Endothelial cell of umbilical vein (primary cell): ENCODE data around the gene SUGP1. TPM values are rescaled to one million over a fixed set of nuclear protein-coding genes. Genes with fewer than 3 reads are reported as not detected.

Source experiments
- BruUV-seq: library from RNA; stranded (reverse); fragments of 400-500 nt; replicated peaks from 2 replicates; lab custom pipeline; 2021; lab: Mats Ljungman, UMichigan
- CTCF ChIA-PET: fragments of 300-600, 350-600 bp; sonication (Branson Sonifier 250); formaldehyde crosslinking; loops from one replicate; lab custom pipeline; 2021; ENCODE audit warnings: antibody characterized with exemption, inconsistent platforms; lab: Charles Lee
- POLR2A ChIA-PET: fragments of 300-600, 350-600 bp; sonication (Branson Sonifier 250); formaldehyde crosslinking; loops from one replicate; lab custom pipeline; 2021; ENCODE audit warnings: antibody characterized with exemption, inconsistent platforms; lab: Charles Lee
- DNase-seq: peaks from one replicate; pipeline ENCODE4 v3.0.0-alpha.2; 2011; ENCODE audit warnings: low read depth, low spot score
- FAIRE-seq: peaks from 2 replicates; lab custom pipeline; 2011; peaks lifted over from hg19 to GRCh38; lab: Jason Lieb, UNC
- H2AFZ ChIP-seq: 2 replicates; pipeline ENCODE4 v1.6.0; 2012; ENCODE audit warnings: low read depth, low read length, control low read depth, inconsistent platforms
- H3K27ac ChIP-seq: 2 replicates; pipeline ENCODE4 v1.5.1; 2011; ENCODE audit warnings: low read depth, mild to moderate bottlenecking, control low read depth, low read length, moderate library complexity; ENCODE audit not compliant: insufficient read depth
- H3K27me3 ChIP-seq, 2 experiments: 2 replicates each; pipeline versions ENCODE4 v1.6.0 to v1.6.1; 2011; ENCODE audit warnings: low read length in 2 of 2, mixed read lengths in 1 of 2; ENCODE audit not compliant: control insufficient read depth in 2 of 2, insufficient read depth in 2 of 2
- H3K36me3 ChIP-seq, 2 experiments: 2 replicates in 1 of 2; 3 replicates in 1 of 2; pipeline ENCODE4 v1.5.1; 2011; ENCODE audit warnings: low read length in 2 of 2, mild to moderate bottlenecking in 1 of 2, moderate library complexity in 1 of 2; ENCODE audit not compliant: control insufficient read depth in 2 of 2, insufficient read depth in 2 of 2; ENCODE audit errors: extremely low read depth in 1 of 2
- H3K4me1 ChIP-seq: 3 replicates; pipeline ENCODE4 v1.5.1; 2011; ENCODE audit warnings: mild to moderate bottlenecking, low read length; ENCODE audit not compliant: control insufficient read depth, insufficient read depth; ENCODE audit errors: extremely low read depth
- H3K4me2 ChIP-seq: 2 replicates; pipeline ENCODE4 v1.6.1; 2011; ENCODE audit warnings: low read length, control low read depth, mixed read lengths; ENCODE audit not compliant: insufficient read depth
- H3K4me3 ChIP-seq, 3 experiments: fragments of 200-600 bp in 1 of 3; sonication (generic), shearing (Covaris generic) in 1 of 3; replicated peaks in 1 of 3; 2 replicates each; pipeline ENCODE4 v1.5.1; 2011 to 2016; ENCODE audit warnings: control low read depth in 3 of 3, low read length in 3 of 3, mild to moderate bottlenecking in 2 of 3, inconsistent platforms in 1 of 3, low read depth in 1 of 3, moderate library complexity in 1 of 3; ENCODE audit not compliant: insufficient read depth in 1 of 3
- H3K79me2 ChIP-seq: 2 replicates; pipeline ENCODE4 v1.6.0; 2012; ENCODE audit warnings: low read length, inconsistent platforms; ENCODE audit not compliant: control insufficient read depth, insufficient read depth
- H3K9ac ChIP-seq: replicated peaks from 2 replicates; pipeline ENCODE3; 2011; ENCODE audit warnings: low read length, control low read depth; ENCODE audit not compliant: insufficient read depth; ENCODE audit errors: extremely low read depth
- H3K9me1 ChIP-seq: replicated peaks from 3 replicates; pipeline ENCODE4 v1.6.0; 2011; ENCODE audit warnings: mild to moderate bottlenecking, low read length; ENCODE audit not compliant: control insufficient read depth, insufficient read depth; ENCODE audit errors: extremely low read depth
- H3K9me3 ChIP-seq: replicated peaks from 2 replicates; pipeline ENCODE4 v1.5.1; 2012; ENCODE audit warnings: low read length, inconsistent platforms; ENCODE audit not compliant: control insufficient read depth, insufficient read depth
- H4K20me1 ChIP-seq: replicated peaks from 2 replicates; pipeline ENCODE3; 2011; ENCODE audit warnings: mild to moderate bottlenecking, low read length; ENCODE audit not compliant: control insufficient read depth, insufficient read depth; ENCODE audit errors: extremely low read depth
- CTCF ChIP-seq, 2 donors: IDR thresholded peaks; 1 replicate in 1 of 2; 2 replicates in 1 of 2; pipeline ENCODE4 v1.5.1; 2011; ENCODE audit warnings: low read length in 2 of 2, mild to moderate bottlenecking in 2 of 2, moderate library complexity in 2 of 2, control low read depth in 1 of 2, inconsistent platforms in 1 of 2, low read depth in 1 of 2; ENCODE audit not compliant: insufficient read depth in 1 of 2; ENCODE audit errors: extremely low read depth in 1 of 2
- EZH2 ChIP-seq: IDR thresholded peaks from 2 replicates; pipeline ENCODE4 v1.6.1; 2012; ENCODE audit warnings: borderline replicate concordance, low read depth, mild to moderate bottlenecking, moderate library complexity, low read length, inconsistent platforms; ENCODE audit not compliant: severe bottlenecking
- FOS ChIP-seq: IDR thresholded peaks from 2 replicates; pipeline ENCODE4 v1.6.1; 2011; ENCODE audit warnings: mild to moderate bottlenecking, low read length, moderate library complexity, borderline replicate concordance; ENCODE audit not compliant: insufficient read depth
- GATA2 ChIP-seq: IDR thresholded peaks from 2 replicates; pipeline ENCODE4 v1.7.0; 2011; ENCODE audit warnings: low read depth, mild to moderate bottlenecking, moderate library complexity, mixed read lengths, low read length; ENCODE audit not compliant: insufficient read length, insufficient read depth
- JUN ChIP-seq: IDR thresholded peaks from 2 replicates; pipeline ENCODE4 v1.6.1; 2011; ENCODE audit warnings: borderline replicate concordance, low read depth; ENCODE audit not compliant: insufficient read length, insufficient read depth
- MAX ChIP-seq: IDR thresholded peaks from 2 replicates; pipeline ENCODE4 v1.6.1; 2011; ENCODE audit not compliant: insufficient read depth, insufficient read length
- MYC ChIP-seq: IDR thresholded peaks from one replicate; pipeline ENCODE4 v1.6.1; 2011; ENCODE audit warnings: mild to moderate bottlenecking, low read depth, low read length
- POLR2A ChIP-seq: IDR thresholded peaks from 2 replicates; pipeline ENCODE4 v1.6.1; 2012; ENCODE audit warnings: low read depth, mild to moderate bottlenecking, control low read depth, low read length
- POLR2AphosphoS5 ChIP-seq: IDR thresholded peaks from 2 replicates; pipeline ENCODE4 v1.6.1; 2012; ENCODE audit warnings: low read depth, mild to moderate bottlenecking, control low read depth, low read length, moderate library complexity; ENCODE audit not compliant: insufficient read depth
- dilution Hi-C: fragments of 300-500 bp; cut with MboI; formaldehyde crosslinking; loops from one replicate; pipeline ENCODE4 v1.15.0; 2019; ENCODE audit warnings: low sequenced_read_pairs; ENCODE audit not compliant: extremely low pct_ligation_motif_present
- intact Hi-C: fragments of 100-400 bp; cut with micrococcal nuclease; formaldehyde crosslinking; loops from one replicate; pipeline ENCODE4 v1.10.0; 2022
- polyA plus RNA-seq, 4 experiments: library from polyadenylated mRNA; depleted of rRNA in 3 of 4; stranded (reverse) in 3 of 4; unstranded in 1 of 4; fragments of >200 nt; gene quantifications; 2 replicates each; pipeline versions ENCODE4 v1.2.1 to v1.2.3, GENCODE V29; 2011 to 2012; ENCODE audit warnings: missing spikeins in 1 of 4
- total RNA-seq: library from RNA; stranded (reverse); gene quantifications from 2 replicates; pipeline ENCODE4 v1.2.3, GENCODE V29; 2021

The SUGP1 gene
- total and polyA plus RNA-seq, 2 donors (not counting 3 experiments of a cell fraction or from before 2014, with no cell fraction given): 41.0 to 64.7 TPM

DNA sequence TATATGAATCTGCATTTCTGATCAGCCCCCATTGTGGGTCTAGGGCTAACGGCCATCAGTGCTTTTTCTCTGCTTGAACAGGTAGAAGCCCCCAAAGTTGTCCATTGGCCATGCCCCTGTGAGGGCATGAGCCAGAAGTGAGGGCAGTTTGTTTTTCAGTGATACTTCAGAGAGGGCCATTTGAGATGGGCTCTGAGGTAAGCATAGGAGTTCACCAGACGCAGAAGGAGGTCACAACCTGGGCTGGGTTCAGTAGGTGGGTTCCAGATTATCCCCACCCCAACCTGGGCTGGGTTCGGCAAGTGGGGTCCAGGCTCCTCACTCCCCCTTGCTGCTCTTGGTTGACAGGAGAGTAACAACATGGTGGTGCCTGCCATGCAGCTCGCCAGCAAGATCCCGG, 33.7 kb upstream of the SUGP1 start:
- FAIRE-seq (no peak), DNase-seq (no peak)
- no peak overlapping the region for H3K4me2 ChIP-seq
- no peaks in the 10 kb centered on the region for H4K20me1 ChIP-seq
- no peaks in the 10 kb centered on the region for H3K27me3 ChIP-seq
- H2AFZ ChIP-seq: no peak overlapping the region
- POLR2A ChIA-PET: no interaction called here
- H3K27ac ChIP-seq: no peak overlapping the region
- no peaks in the 10 kb centered on the region for H3K9me1 ChIP-seq
- peaks cover 5 to 52% of the 10 kb centered on the region in 2 experiments for H3K36me3 ChIP-seq
- no TSS peak for BruUV-seq
- intact Hi-C loops: no loop called here
- no peaks in the 10 kb centered on the region for H3K4me1 ChIP-seq
- dilution Hi-C loops: no loop called here
- H3K9ac ChIP-seq: no peak overlapping the region
- no peaks in the 10 kb centered on the region for H3K79me2 ChIP-seq
- no peak for TF ChIP-seq CTCF (IDR thresholded peaks at IDR 0.05; ENCODE audit: extremely low read depth in 1 of 2, insufficient read depth in 1 of 2, low read depth in 1 of 2, low read length in 2 of 2)
- no peak for TF ChIP-seq EZH2
- TF ChIP-seq POLR2A: no peak
- TF ChIP-seq POLR2AphosphoS5: no peak
- no peak for TF ChIP-seq MYC
- no peak for TF ChIP-seq FOS
- no peak for TF ChIP-seq MAX
- TF ChIP-seq JUN: no peak
- TF ChIP-seq GATA2: no peak
- H3K9me3 ChIP-seq: no peaks in the 10 kb centered on the region
- CTCF ChIA-PET: interaction anchor here (8.4 kb wide), 1 partner anchor 11 kb away, joined by 51 read pairs; no protein-coding TSS in a partner anchor
- H3K4me3 ChIP-seq: no peak overlapping the region
